ENCODE results near the gene TCP11L1.

TCP11L1 gene

GRCh38 chr11:33068611-33069340 lies 29.4 kb downstream of the TCP11L1 start:
- H3K9me3 ChIP-seq: no peaks in the 10 kb centered on the region
- H3K4me1 ChIP-seq (ENCODE audit: control insufficient read depth in 1 of 2, insufficient read depth in 1 of 2, low read depth in 1 of 2, low read length in 1 of 2): peaks cover 18 to 20% of the 10 kb centered on the region in 2 experiments
- H3K4me3 ChIP-seq (ENCODE audit: low read depth in 1 of 2, low read length in 1 of 2): no peak overlapping the region
- no peak for TF ChIP-seq CTCF (IDR thresholded peaks at IDR 0.05)
- H3K27me3 ChIP-seq: no peaks in the 10 kb centered on the region
- peaks cover 77% of the 10 kb centered on the region for H3K36me3 ChIP-seq
- H3K27ac ChIP-seq: no peak overlapping the region

- H3K36me3 ChIP-seq: peaks cover 95% of the 10 kb centered on the region
- no peak overlapping the region for H3K4me3 ChIP-seq (ENCODE audit: low read depth in 1 of 2, low read length in 1 of 2)
- H3K27me3 ChIP-seq: no peaks in the 10 kb centered on the region
- no peaks in the 10 kb centered on the region for H3K9me3 ChIP-seq
- H3K4me1 ChIP-seq (ENCODE audit: control insufficient read depth in 1 of 2, insufficient read depth in 1 of 2, low read depth in 1 of 2, low read length in 1 of 2): no peaks in the 10 kb centered on the region
- no peak overlapping the region for H3K27ac ChIP-seq
- TF ChIP-seq CTCF (IDR thresholded peaks at IDR 0.05): no peak
These were observed 33.1 kb downstream of the TCP11L1 start for GRCh38 chr11:33072465-33072864.

GRCh38 chr11:33083918-33084317 lies 44.5 kb downstream of the TCP11L1 start:
- Histone ChIP-seq H3K36me3 (peaks cover 72% of the 10 kb centered on the region), H3K4me3 (ENCODE audit: low read depth in 1 of 2, low read length in 1 of 2) (no peak overlapping the region), H3K27me3 (no peaks in the 10 kb centered on the region), H3K27ac (no peak overlapping the region), H3K9me3 (no peaks in the 10 kb centered on the region), H3K4me1 (ENCODE audit: control insufficient read depth in 1 of 2, insufficient read depth in 1 of 2, low read depth in 1 of 2, low read length in 1 of 2) (no peaks in the 10 kb centered on the region)
- TF ChIP-seq CTCF (IDR thresholded peaks at IDR 0.05): no peak

- Histone ChIP-seq H3K9me3 (no peaks in the 10 kb centered on the region), H3K36me3 (peaks cover 70% of the 10 kb centered on the region)
These were observed 46.6 kb downstream of the TCP11L1 start for GRCh38 chr11:33086017-33086416.

GRCh38 chr11:33089776-33090175 lies 50.4 kb downstream of the TCP11L1 start:
- no peak for TF ChIP-seq CTCF (IDR thresholded peaks at IDR 0.05)
- H3K36me3 ChIP-seq: peaks cover 47% of the 10 kb centered on the region
- no peaks in the 10 kb centered on the region for H3K9me3 ChIP-seq

More at GRCh38 chr11:33086017-33086416, 46.6 kb downstream of the TCP11L1 start:
- peak overlapping the region; percentile 0 for H3K27ac ChIP-seq
- H3K4me1 ChIP-seq (ENCODE audit: control insufficient read depth in 1 of 2, insufficient read depth in 1 of 2, low read depth in 1 of 2, low read length in 1 of 2): no peaks in the 10 kb centered on the region
- H3K4me3 ChIP-seq (ENCODE audit: low read depth in 1 of 2, low read length in 1 of 2): no peak overlapping the region
- no peaks in the 10 kb centered on the region for H3K27me3 ChIP-seq
- no peak for TF ChIP-seq CTCF (IDR thresholded peaks at IDR 0.05)

More at GRCh38 chr11:33089776-33090175, 50.4 kb downstream of the TCP11L1 start:
- H3K4me3 ChIP-seq (ENCODE audit: low read depth in 1 of 2, low read length in 1 of 2): no peak overlapping the region
- H3K4me1 ChIP-seq (ENCODE audit: control insufficient read depth in 1 of 2, insufficient read depth in 1 of 2, low read depth in 1 of 2, low read length in 1 of 2): no peaks in the 10 kb centered on the region
- no peak overlapping the region for H3K27ac ChIP-seq
- no peaks in the 10 kb centered on the region for H3K27me3 ChIP-seq

Measured in neutrophil (primary cell).